Hepatocyte (in vitro differentiated cells): Measurements from ENCODE around the gene DAAM1. TPM values are rescaled to one million over a fixed set of nuclear protein-coding genes. Genes with fewer than 3 reads are reported as not detected.
A peak's percentile ranks its signal among the peaks of the same experiment; 100 is the strongest.

Source experiments
- DNase-seq: peaks from one replicate; pipeline ENCODE4 v3.0.0-alpha.2; 2016; ENCODE audit warnings: low spot score
- H2AFZ ChIP-seq: fragments of 200-600 bp; sonication (generic); 2 replicates; pipeline ENCODE4 v1.6.0; 2016; ENCODE audit warnings: antibody characterized with exemption, mild to moderate bottlenecking
- H3K27ac ChIP-seq: fragments of 200-600 bp; sonication (generic); 2 replicates; pipeline ENCODE4 v1.5.1; 2016; ENCODE audit warnings: mild to moderate bottlenecking
- H3K27me3 ChIP-seq: fragments of 200-600 bp; sonication (generic); 2 replicates; pipeline ENCODE4 v1.6.1; 2016
- H3K36me3 ChIP-seq: fragments of 200-600 bp; sonication (generic); replicated peaks from 2 replicates; pipeline ENCODE4 v1.5.1; 2016; ENCODE audit warnings: low read depth; ENCODE audit not compliant: insufficient read depth
- H3K4me1 ChIP-seq: fragments of 200-600 bp; sonication (generic); 2 replicates; pipeline ENCODE4 v1.5.1; 2016; ENCODE audit warnings: mild to moderate bottlenecking, moderate library complexity; ENCODE audit not compliant: insufficient read depth
- H3K4me2 ChIP-seq: fragments of 200-600 bp; sonication (generic); 2 replicates; pipeline ENCODE4 v1.6.0; 2016
- H3K4me3 ChIP-seq: fragments of 200-600 bp; sonication (generic); 2 replicates; pipeline ENCODE4 v1.5.1; 2016; ENCODE audit warnings: mild to moderate bottlenecking
- H3K79me2 ChIP-seq: fragments of 200-600 bp; sonication (generic); 2 replicates; pipeline ENCODE4 v1.6.0; 2017; ENCODE audit warnings: mild to moderate bottlenecking
- H3K9me2 ChIP-seq: fragments of 200-600 bp; sonication (generic); replicated peaks from 2 replicates; pipeline ENCODE4 v1.6.0; 2017; ENCODE audit warnings: mild to moderate bottlenecking; ENCODE audit not compliant: insufficient read depth
- H3K9me3 ChIP-seq: fragments of 200-600 bp; sonication (generic); 2 replicates; pipeline ENCODE4 v1.5.1; 2016; ENCODE audit warnings: low read depth, mild to moderate bottlenecking
- H4K20me1 ChIP-seq: fragments of 200-600 bp; sonication (generic); 2 replicates; pipeline ENCODE4 v1.6.0; 2016; ENCODE audit warnings: mild to moderate bottlenecking; ENCODE audit not compliant: insufficient read depth, poor library complexity, severe bottlenecking
- EZH2 ChIP-seq: fragments of 200-600 bp; sonication (generic); IDR thresholded peaks from 2 replicates; pipeline ENCODE4 v1.6.1; 2016; ENCODE audit warnings: antibody characterized with exemption, mild to moderate bottlenecking, borderline replicate concordance
- EZH2phosphoT487 ChIP-seq: fragments of 200-600 bp; sonication (generic); IDR thresholded peaks from one replicate; pipeline ENCODE4 v1.6.1; 2018; ENCODE audit warnings: antibody characterized with exemption, mild to moderate bottlenecking, low read depth, moderate library complexity; ENCODE audit not compliant: unreplicated experiment, severe bottlenecking
- WGBS: methylation state at CpG from one replicate; pipeline ENCODE4 v1.1.6; 2016; ENCODE audit warnings: low lambda C conversion rate; ENCODE audit errors: missing lambda C conversion rate; 5-methylcytosine and 5-hydroxymethylcytosine counted together
- polyA plus RNA-seq: library from polyadenylated mRNA; unstranded; fragments of >200 nt; fragmentation: Nextera tagmentation; extraction: Ambion mirVana; gene quantifications from 2 replicates; pipeline ENCODE4 v1.2.1, GENCODE V29; 2016
- total RNA-seq: library from RNA; depleted of rRNA; stranded (reverse); fragments of >200 nt; gene quantifications from 2 replicates; pipeline ENCODE4 v1.2.3, GENCODE V29; 2014
- TF ChIP-seq, protein P1 (sequence below): fragments of 200-600 bp; sonication (generic); IDR thresholded peaks from 2 replicates; pipeline ENCODE4 v1.5.1; 2016; ENCODE audit warnings: antibody characterized with exemption, mild to moderate bottlenecking; ENCODE audit not compliant: poor library complexity

DAAM1 gene
- total and polyA plus RNA-seq, 2 experiments from 2014 or later = 21.6 to 23.7 TPM

DNA sequence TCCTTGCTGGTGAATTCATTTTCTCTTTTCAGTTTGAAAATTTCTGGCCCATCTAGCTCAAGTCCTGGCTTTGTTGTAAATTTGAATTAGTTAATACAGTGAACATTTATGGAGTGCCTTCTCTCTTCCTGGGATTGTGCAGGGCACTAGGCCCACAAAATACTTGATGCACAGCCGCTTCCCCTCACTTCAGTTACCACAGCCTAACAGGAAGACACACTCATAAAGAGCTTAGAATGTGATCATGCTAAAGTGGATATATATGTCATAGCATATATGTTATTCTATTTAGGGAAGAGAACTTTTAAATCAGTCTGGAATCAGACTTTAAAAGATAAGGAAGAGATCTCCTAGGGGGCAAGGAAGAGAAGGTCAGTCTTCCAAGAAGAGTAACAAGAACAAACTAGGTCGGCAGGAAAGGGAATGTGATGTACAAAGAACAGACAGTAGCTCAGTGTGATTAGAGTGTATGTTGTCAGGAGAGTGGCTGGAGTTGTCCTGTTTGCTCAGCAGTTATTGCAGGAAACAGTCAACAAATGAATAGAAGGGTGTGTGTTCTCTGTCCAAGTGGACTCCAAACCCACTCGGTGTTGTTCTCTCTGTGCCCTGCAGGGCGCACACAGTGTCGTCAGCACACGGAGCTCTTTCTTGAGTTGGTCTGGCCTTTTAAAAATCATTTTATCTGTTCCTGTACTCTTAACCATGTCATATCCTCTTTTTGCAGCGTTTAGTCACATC lies 74.4 kb downstream of the DAAM1 start:
- DNase-seq = peak; percentile 61
- H3K9me3 ChIP-seq = no peaks in the 10 kb centered on the region
- peak overlapping the region; percentile 46 for H3K27ac ChIP-seq
- H3K27me3 ChIP-seq = no peaks in the 10 kb centered on the region
- TF ChIP-seq, protein P1, sequence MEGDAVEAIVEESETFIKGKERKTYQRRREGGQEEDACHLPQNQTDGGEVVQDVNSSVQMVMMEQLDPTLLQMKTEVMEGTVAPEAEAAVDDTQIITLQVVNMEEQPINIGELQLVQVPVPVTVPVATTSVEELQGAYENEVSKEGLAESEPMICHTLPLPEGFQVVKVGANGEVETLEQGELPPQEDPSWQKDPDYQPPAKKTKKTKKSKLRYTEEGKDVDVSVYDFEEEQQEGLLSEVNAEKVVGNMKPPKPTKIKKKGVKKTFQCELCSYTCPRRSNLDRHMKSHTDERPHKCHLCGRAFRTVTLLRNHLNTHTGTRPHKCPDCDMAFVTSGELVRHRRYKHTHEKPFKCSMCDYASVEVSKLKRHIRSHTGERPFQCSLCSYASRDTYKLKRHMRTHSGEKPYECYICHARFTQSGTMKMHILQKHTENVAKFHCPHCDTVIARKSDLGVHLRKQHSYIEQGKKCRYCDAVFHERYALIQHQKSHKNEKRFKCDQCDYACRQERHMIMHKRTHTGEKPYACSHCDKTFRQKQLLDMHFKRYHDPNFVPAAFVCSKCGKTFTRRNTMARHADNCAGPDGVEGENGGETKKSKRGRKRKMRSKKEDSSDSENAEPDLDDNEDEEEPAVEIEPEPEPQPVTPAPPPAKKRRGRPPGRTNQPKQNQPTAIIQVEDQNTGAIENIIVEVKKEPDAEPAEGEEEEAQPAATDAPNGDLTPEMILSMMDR = peak; percentile 37
- no peak for TF ChIP-seq EZH2phosphoT487
- H3K79me2 ChIP-seq = peaks cover 53% of the 10 kb centered on the region
- H3K4me3 ChIP-seq = no peak overlapping the region
- H4K20me1 ChIP-seq = no peaks in the 10 kb centered on the region
- H2AFZ ChIP-seq = no peak overlapping the region
- peaks cover 6% of the 10 kb centered on the region for H3K4me1 ChIP-seq
- H3K4me2 ChIP-seq = peak overlapping the region; percentile 6
- WGBS = 57% methylated on average over 7 of the region's 7 CpGs
- no peaks in the 10 kb centered on the region for H3K9me2 ChIP-seq
- no peaks in the 10 kb centered on the region for H3K36me3 ChIP-seq

DNA sequence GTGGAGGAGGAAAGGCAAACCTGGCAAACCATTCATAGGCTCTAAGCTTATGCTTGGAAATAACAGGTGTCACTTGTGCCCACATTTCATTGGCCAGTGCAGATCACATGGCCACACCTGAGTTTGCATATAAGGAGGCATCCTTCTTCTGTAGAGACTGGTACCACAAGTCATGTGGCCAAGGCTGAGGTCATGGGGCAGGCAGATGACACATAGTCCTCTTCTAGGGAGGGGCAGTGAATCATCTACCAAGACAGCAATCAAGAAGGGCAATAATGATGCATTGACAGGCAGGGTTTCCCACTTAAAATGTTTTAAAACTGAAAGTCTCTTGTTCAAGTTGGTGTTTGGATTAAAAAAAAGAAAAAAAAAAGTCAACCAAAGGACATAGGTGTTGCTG lies 77.3 kb downstream of the DAAM1 start:
- TF ChIP-seq EZH2 (no peak), EZH2phosphoT487 (no peak)
- TF ChIP-seq, protein P1 = no peak
- Histone ChIP-seq H3K4me2 (no peak overlapping the region), H4K20me1 (no peaks in the 10 kb centered on the region), H3K36me3 (no peaks in the 10 kb centered on the region), H3K9me3 (no peaks in the 10 kb centered on the region), H3K4me3 (no peak overlapping the region), H3K9me2 (no peaks in the 10 kb centered on the region), H2AFZ (no peak overlapping the region), H3K27ac (no peak overlapping the region), H3K4me1 (peaks cover 6% of the 10 kb centered on the region), H3K27me3 (no peaks in the 10 kb centered on the region), H3K79me2 (peaks cover 26% of the 10 kb centered on the region)
- DNase-seq = no peak

DNA sequence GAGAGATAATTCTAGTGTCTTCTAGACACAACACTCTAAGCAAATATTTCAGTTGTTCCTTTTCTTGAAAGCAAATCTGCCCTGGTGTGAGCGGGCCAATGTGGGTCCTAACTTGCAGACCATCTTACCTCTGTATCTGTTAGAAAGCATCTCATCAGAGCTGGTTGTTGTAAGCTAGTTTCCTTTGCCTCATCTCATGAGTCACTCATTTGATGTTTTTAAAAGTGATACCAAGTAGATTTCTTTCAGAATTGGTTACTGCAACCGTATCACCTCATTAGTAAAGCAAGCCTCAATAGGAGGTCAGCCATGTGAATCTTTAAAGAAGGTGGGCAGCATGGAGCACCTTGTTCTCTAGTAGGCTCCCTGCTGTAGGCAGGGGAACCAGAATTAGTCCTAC lies 78.6 kb downstream of the DAAM1 start:
- Histone ChIP-seq H3K27me3 (no peaks in the 10 kb centered on the region), H3K4me1 (peaks cover 6% of the 10 kb centered on the region), H3K36me3 (no peaks in the 10 kb centered on the region), H2AFZ (no peak overlapping the region), H3K9me2 (no peaks in the 10 kb centered on the region), H3K79me2 (peaks cover 15% of the 10 kb centered on the region), H3K27ac (no peak overlapping the region), H3K4me3 (no peak overlapping the region), H3K9me3 (no peaks in the 10 kb centered on the region), H3K4me2 (no peak overlapping the region), H4K20me1 (no peaks in the 10 kb centered on the region)
- DNase-seq = no peak
- TF ChIP-seq, protein P1 = no peak
- no peak for TF ChIP-seq EZH2
- TF ChIP-seq EZH2phosphoT487 = no peak
- 96% methylated on average over 2 of the region's 2 CpGs for WGBS
